Ishikawa (cell line): Measurements from ENCODE around the gene NAA50.

ENCODE experiments used
- CEBPB ChIP-seq: IDR thresholded peaks from 2 replicates; pipeline ENCODE4 v1.6.1; 2012
- CREB1 ChIP-seq: IDR thresholded peaks from 2 replicates; pipeline ENCODE4 v1.6.1; 2012; ENCODE audit warnings: low read depth
- EGR1 ChIP-seq: IDR thresholded peaks from 2 replicates; pipeline ENCODE4 v1.6.1; 2012
- EP300 ChIP-seq: IDR thresholded peaks from 2 replicates; pipeline ENCODE4 v1.6.1; 2012; ENCODE audit warnings: borderline replicate concordance
- FOXM1 ChIP-seq: IDR thresholded peaks from 2 replicates; pipeline ENCODE4 v1.6.1; 2012; ENCODE audit warnings: low read depth, borderline replicate concordance
- NFIC ChIP-seq: IDR thresholded peaks from 2 replicates; pipeline ENCODE4 v1.6.1; 2012
- RAD21 ChIP-seq: IDR thresholded peaks from 2 replicates; pipeline ENCODE4 v1.6.1; 2012; ENCODE audit warnings: low read depth
- REST ChIP-seq: IDR thresholded peaks from 2 replicates; pipeline ENCODE4 v1.6.1; 2012; ENCODE audit warnings: low read depth, mild to moderate bottlenecking
- TAF1 ChIP-seq: IDR thresholded peaks from 2 replicates; pipeline ENCODE4 v1.6.1; 2012; ENCODE audit warnings: low read depth, mild to moderate bottlenecking
- TCF12 ChIP-seq: IDR thresholded peaks from 2 replicates; pipeline ENCODE4 v1.6.1; 2012; ENCODE audit warnings: low read depth
- TEAD4 ChIP-seq: IDR thresholded peaks from 2 replicates; pipeline ENCODE4 v1.6.1; 2012
- USF1 ChIP-seq: IDR thresholded peaks from 2 replicates; pipeline ENCODE4 v1.6.1; 2012
- YY1 ChIP-seq: IDR thresholded peaks from 2 replicates; pipeline ENCODE4 v1.6.1; 2012; ENCODE audit warnings: low read depth
- ZBTB7A ChIP-seq: IDR thresholded peaks from 2 replicates; pipeline ENCODE4 v1.6.1; 2012; ENCODE audit warnings: low read depth
- TF ChIP-seq, protein P1 (sequence below): IDR thresholded peaks from 2 replicates; pipeline ENCODE4 v1.6.1; 2012

Gene NAA50

DNA sequence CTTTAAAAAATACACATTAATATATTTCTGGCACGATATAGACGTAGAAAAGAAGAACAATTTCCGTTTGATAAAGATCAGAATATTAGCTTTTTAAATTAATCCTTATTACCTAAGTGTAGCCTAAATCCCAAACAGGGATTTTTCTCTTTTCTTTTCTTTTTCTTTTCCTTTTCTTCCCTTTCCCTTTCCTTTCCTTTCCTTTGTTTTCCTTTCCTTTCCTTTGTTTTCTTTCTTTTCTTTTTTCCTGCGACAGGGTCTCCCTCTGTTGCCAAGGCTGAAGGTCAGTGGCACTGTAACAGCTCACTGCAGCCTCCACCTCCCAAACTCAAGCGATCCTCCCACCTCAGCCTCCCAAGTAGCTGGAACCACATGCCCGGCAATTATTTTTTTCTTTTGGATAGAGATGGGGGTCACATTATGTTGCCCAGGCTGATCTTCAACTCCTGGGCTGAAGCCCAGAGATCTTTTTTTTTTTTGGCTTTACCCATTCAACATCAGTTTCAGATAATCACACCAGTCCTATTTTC, 47.8 kb downstream of the NAA50 start:
- TF ChIP-seq USF1 = no peak
- TF ChIP-seq EP300 = no peak
- TF ChIP-seq YY1 = no peak
- no peak for TF ChIP-seq TEAD4
- no peak for TF ChIP-seq CEBPB
- no peak for TF ChIP-seq RAD21
- TF ChIP-seq TAF1 = no peak
- no peak for TF ChIP-seq TCF12
- TF ChIP-seq CREB1 = no peak
- no peak for TF ChIP-seq EGR1
- TF ChIP-seq REST = no peak
- no peak for TF ChIP-seq NFIC
- no peak for TF ChIP-seq ZBTB7A
- TF ChIP-seq, protein P1, sequence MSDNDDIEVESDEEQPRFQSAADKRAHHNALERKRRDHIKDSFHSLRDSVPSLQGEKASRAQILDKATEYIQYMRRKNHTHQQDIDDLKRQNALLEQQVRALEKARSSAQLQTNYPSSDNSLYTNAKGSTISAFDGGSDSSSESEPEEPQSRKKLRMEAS = no peak
- no peak for TF ChIP-seq FOXM1

DNA sequence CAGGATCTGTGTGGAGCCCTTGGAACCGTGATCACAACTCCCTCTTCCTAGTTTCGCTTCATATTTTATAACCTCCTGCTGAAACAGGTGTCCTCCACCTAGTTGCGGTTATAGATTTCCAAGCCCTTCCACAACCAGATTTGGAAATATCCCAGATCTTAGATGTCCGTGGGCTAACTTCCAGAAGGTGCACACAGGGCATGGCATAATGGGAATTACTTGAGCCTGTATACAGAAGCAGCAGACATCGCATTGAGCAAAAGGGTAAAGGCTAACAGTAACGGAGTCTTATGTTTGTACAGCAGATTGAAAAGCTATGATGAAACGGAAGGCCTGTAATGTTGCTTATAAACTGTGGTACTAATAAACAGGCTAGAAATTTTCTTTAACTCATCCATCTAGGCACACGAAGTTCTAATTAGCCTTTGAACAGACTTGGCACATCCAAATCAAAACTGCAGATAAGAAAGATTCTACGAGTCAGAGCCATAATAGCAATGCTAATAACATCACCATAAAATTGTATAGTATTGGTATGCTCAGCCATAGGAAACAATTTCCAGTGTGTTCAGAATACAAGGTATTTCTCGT, 48.5 kb downstream of the NAA50 start:
- TF ChIP-seq CEBPB (no peak), CREB1 (no peak), RAD21 (no peak), YY1 (no peak)
- TF ChIP-seq, protein P1 = no peak

- TF ChIP-seq CREB1 (peak; percentile 73), CEBPB (no peak)
- TF ChIP-seq, protein P1 = 0 out of 2 replicates have a peak, but pooled peaks have one; percentile 67
These were observed 49.2 kb downstream of the NAA50 start for GRCh38 chr3:113696658-113697499.

DNA sequence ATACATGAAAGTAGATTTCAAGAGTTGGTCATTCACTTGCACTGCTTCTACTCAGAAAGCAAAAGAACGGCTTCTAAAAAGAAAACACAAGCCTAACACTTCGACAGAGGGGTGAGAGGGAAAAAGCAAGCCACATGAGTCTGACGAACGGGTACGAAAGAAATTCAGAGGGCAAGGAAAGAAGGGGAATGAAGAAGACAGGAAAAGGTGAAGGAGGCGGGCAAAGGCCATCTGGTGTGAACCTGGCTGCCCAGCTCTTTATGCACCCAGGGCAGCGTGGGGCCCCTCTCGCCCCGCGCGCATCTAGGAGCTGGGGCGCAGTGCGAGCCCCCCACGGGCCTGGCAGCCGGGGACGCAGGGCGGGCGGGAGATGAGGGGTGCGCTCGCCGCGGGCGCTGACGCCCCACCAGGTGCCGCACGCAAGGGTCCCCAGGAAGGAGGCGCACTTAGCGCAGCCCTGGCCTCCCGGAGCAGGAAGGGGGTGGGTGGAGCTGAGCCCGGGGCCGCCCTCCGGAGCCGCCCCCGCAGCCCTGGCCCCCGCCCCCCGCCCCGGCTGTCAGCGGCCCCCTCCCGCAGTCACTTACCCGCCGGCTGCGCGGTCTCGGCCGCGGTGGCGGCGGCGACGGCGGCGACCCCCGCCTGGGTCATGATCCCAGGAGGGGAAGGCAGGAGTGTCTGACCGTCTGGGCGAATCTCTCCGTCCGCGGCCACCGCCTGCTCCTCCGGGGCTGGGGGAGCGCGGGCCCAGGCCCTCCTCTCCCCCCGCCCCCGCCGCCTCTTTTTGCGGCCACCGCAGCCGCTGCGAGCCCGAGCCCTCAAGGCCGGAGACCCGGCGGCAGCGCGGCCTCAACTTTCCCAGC, 50.0 kb downstream of the NAA50 start, which contains the start of gene USF3:
Gene USF3 (minus strand): TSS at position 857 of the 860 bp plus-strand sequence. CDS start 21,764 bp downstream, outside the sequence.
- TF ChIP-seq TCF12 = no peak; the same call in 1 of the 2 replicates
- peak; percentile 70 for TF ChIP-seq ZBTB7A
- TF ChIP-seq TEAD4 = no peak
- 0 out of 2 replicates have a peak, but pooled peaks have one; percentile 41 for TF ChIP-seq EGR1
- TF ChIP-seq CEBPB = no peak
- TF ChIP-seq, protein P1 = 0 out of 2 replicates have a peak, but pooled peaks have one; percentile 19
- TF ChIP-seq TAF1 = peak; percentile 34; the same call in 1 of the 2 replicates

GRCh38 chr3:113695431-113695785, 50.6 kb downstream of the NAA50 start:
- TF ChIP-seq CREB1 (no peak), CEBPB (no peak), EGR1 (no peak), TAF1 (no peak), REST (no peak), NFIC (no peak), USF1 (no peak)
